ENCODE results near the gene ZNF35. TPM values are rescaled to one million over a fixed set of nuclear protein-coding genes. Genes with fewer than 3 reads are reported as not detected.

Gene ZNF35
- total and polyA plus RNA-seq, 4 experiments from 2014 or later: 0.87 to 5.2 (median 2.5) TPM

DNA sequence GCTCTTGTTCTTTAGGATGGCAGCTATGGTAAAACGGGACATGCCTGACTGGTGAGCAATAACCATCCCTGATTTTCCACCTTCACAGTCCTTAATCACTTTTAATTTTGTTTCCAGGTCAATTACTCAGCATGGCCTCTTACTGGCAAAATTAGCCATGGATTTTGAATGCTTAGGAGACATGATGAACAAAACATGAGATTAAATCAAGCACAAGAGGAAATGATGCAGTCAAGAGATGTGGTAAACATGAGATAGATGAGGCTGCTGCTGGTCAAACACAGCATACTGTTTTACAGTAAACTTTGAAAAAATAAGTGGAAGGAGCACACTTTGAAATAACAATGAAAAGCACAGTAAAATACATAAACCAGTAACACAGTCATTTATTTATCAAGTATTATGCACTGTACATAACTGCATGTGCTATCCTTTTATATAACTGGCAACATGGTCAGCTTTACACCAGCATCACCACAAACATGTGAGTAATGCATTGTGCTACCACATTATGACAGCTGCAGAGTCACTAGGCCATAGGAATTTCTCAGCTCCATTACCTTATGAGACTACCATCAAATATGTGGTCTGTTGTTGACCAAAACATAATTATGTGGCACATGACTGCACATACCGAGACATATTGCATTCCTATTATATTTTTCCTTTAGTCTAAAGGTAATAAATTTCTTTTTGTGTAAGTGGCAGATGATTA, 33.8 kb downstream of the ZNF35 start:
- Mint-ChIP-seq H3K36me3 (peaks cover 23 to 32% of the 10 kb centered on the region in 2 donors), H3K9me3 (peaks cover 1 to 65% (median 46%) of the 10 kb centered on the region in 8 donors), H3K4me1 (peaks cover 5 to 19% (median 10%) of the 10 kb centered on the region in 4 donors), H3K4me3 (no peak overlapping the region), H3K27me3 (peaks cover 19 to 22% of the 10 kb centered on the region in 2 donors), H3K27ac (no peak overlapping the region)
- Histone ChIP-seq H3K4me1 (ENCODE audit: insufficient read depth, low read length) (peaks cover 5% of the 10 kb centered on the region), H3K36me3 (ENCODE audit: insufficient read depth, low read length) (no peaks in the 10 kb centered on the region), H3K9me3 (ENCODE audit: control insufficient read depth in 1 of 2, low read length in 2 of 2) (no peaks in the 10 kb centered on the region), H3K4me3 (ENCODE audit: low read length in 2 of 2) (no peak overlapping the region), H3K27ac (ENCODE audit: low read depth, low read length) (no peak overlapping the region), H3K27me3 (ENCODE audit: insufficient read depth, low read length) (no peaks in the 10 kb centered on the region)
- intact Hi-C loops (cut with micrococcal nuclease): no loop called here
- DNase-seq: no peak
- POLR2A ChIA-PET (ENCODE audit: partially characterized antibody): no interaction called here
- CTCF ChIA-PET (ENCODE audit: partially characterized antibody): no interaction called here

DNA sequence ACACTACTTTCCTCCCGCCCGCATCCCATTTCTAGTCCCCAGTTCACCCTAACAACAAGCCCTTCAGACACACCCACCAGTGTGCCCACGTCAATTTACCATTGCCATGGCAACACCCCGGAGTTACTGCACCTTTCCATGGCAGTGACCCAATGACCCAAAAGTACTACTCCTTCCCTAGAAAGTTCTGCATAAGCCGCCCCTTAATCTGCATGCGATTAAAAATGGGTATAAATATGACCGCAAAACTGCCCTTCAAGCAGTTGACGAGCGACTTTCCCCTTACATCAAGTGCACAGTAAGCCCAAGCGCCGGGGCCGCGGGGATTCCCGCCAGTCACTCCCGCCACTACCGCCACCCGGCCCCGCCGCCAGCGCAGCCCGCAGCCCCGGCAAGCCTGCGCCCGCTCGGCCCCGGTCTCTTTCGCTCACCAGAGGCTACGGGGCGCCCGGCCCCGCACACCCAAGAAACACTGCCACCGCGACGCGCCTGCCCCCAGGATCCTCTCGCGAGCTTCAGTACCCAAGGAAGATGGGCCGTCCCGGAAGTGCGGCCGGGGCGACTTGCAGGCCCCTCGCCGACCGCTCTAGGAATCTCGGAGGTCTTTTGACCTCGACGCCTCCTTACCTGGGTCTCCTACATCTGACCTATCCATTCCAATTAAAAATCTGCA, 36.7 kb downstream of the ZNF35 start:
- peak overlapping the region; percentile 79 to 88 (median 81) for H3K4me3 Mint-ChIP-seq
- H3K27ac Mint-ChIP-seq: peak overlapping the region in 6 of 7 donors; percentile 19 to 85 (median 38)
- POLR2A ChIA-PET (ENCODE audit: partially characterized antibody): interaction anchor here (0.6 kb wide), 1 partner anchor 19 kb away, joined by 3 read pairs; no protein-coding TSS in a partner anchor
- intact Hi-C loops (cut with micrococcal nuclease): no loop called here
- H3K9me3 Mint-ChIP-seq: peaks cover 4 to 66% (median 53%) of the 10 kb centered on the region in 8 donors
- peaks cover 5 to 19% (median 10%) of the 10 kb centered on the region in 4 donors for H3K4me1 Mint-ChIP-seq
- DNase-seq: peak; percentile 36 to 45 (median 40)
- no peaks in the 10 kb centered on the region for H3K27me3 ChIP-seq (ENCODE audit: insufficient read depth, low read length)
- CTCF ChIA-PET (ENCODE audit: partially characterized antibody): no interaction called here
- H3K27me3 Mint-ChIP-seq: peaks cover 33 to 37% of the 10 kb centered on the region in 2 donors
- peaks cover 5% of the 10 kb centered on the region for H3K4me1 ChIP-seq (ENCODE audit: insufficient read depth, low read length)
- no peak overlapping the region for H3K27ac ChIP-seq (ENCODE audit: low read depth, low read length)
- H3K9me3 ChIP-seq (ENCODE audit: control insufficient read depth in 1 of 2, low read length in 2 of 2): no peaks in the 10 kb centered on the region
- H3K4me3 ChIP-seq (ENCODE audit: low read length in 2 of 2): peak overlapping the region in 1 of 2 donors; percentile 48
- peaks cover 25 to 32% of the 10 kb centered on the region in 2 donors for H3K36me3 Mint-ChIP-seq
- H3K36me3 ChIP-seq (ENCODE audit: insufficient read depth, low read length): no peaks in the 10 kb centered on the region

DNA sequence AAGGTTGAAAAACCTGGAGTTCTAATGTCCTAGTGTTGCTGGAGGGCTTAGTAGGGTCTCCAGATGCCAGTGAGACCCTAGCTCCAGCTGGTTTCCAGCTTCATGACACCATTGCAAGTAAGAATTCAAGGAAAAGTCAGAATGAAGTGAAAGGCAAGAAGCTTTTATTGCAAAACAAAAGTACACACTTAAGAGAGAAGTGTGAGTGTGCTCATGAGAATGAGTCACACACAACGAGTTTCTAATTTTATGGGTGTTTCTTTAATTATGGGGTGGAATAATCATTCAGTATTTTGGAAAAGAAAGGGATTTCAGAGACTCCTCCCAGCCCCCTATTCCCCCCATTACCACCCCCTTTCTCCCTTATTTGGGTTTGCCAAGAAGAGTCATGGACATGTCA, 39.4 kb downstream of the ZNF35 start:
- no peaks in the 10 kb centered on the region for H3K27me3 ChIP-seq (ENCODE audit: insufficient read depth, low read length)
- H3K4me1 ChIP-seq (ENCODE audit: insufficient read depth, low read length): peaks cover 5% of the 10 kb centered on the region
- H3K27ac ChIP-seq (ENCODE audit: low read depth, low read length): no peak overlapping the region
- intact Hi-C loops (cut with micrococcal nuclease): no loop called here
- Mint-ChIP-seq H3K36me3 (peaks cover 18 to 22% of the 10 kb centered on the region in 2 donors), H3K27me3 (peaks cover 48 to 54% of the 10 kb centered on the region in 2 donors), H3K4me3 (no peak overlapping the region), H3K4me1 (peaks cover 5 to 19% (median 10%) of the 10 kb centered on the region in 4 donors), H3K27ac (no peak overlapping the region), H3K9me3 (peaks cover 6 to 69% (median 45%) of the 10 kb centered on the region in 8 donors)
- ChIA-PET CTCF (ENCODE audit: partially characterized antibody) (no interaction called here), POLR2A (ENCODE audit: partially characterized antibody) (no interaction called here)
- H3K9me3 ChIP-seq (ENCODE audit: control insufficient read depth in 1 of 2, low read length in 2 of 2): no peaks in the 10 kb centered on the region
- H3K36me3 ChIP-seq (ENCODE audit: insufficient read depth, low read length): no peaks in the 10 kb centered on the region
- no peak for DNase-seq
- H3K4me3 ChIP-seq (ENCODE audit: low read length in 2 of 2): no peak overlapping the region

Other genes starting within 250 kb of the ZNF35 start
- gene ZNF445, start 171.1 kb upstream of the ZNF35 start, total RNA-seq: 10 to 100 TPM; 30.0 to 31.5 TPM
- gene ZNF445, start 171.1 kb upstream of the ZNF35 start, polyA plus RNA-seq: 1 to 10 TPM in 1 of 2 donors, under 1 TPM in 1; 0.57 to 3.8 TPM
- gene ZKSCAN7, start 93.5 kb upstream of the ZNF35 start, total RNA-seq: 1 to 10 TPM; 4.1 to 4.2 TPM
- 1 to 10 TPM in 1 of 2 donors, under 1 TPM in 1; 0.65 to 1.9 TPM for gene ZKSCAN7, start 93.5 kb upstream of the ZNF35 start, polyA plus RNA-seq
- gene ZNF660, start 63.8 kb upstream of the ZNF35 start, total RNA-seq: under 1 TPM; 0.06 to 0.61 TPM
- under 1 TPM in 1 of 2 donors, not detected in 1; 0.09 TPM for gene ZNF660, start 63.8 kb upstream of the ZNF35 start, polyA plus RNA-seq
- gene ZNF197, start 23.7 kb upstream of the ZNF35 start, total RNA-seq: 10 to 100 TPM; 18.0 to 18.4 TPM
- 1 to 10 TPM; 1.9 to 5.2 TPM for gene ZNF197, start 23.7 kb upstream of the ZNF35 start, polyA plus RNA-seq
- 1 to 10 TPM; 3.1 to 3.4 TPM for gene ZNF502, start 63.9 kb downstream of the ZNF35 start, total RNA-seq
- 1 to 10 TPM; 2.1 to 4.0 TPM for gene ZNF502, start 63.9 kb downstream of the ZNF35 start, polyA plus RNA-seq
- 1 to 10 TPM; 7.4 to 7.5 TPM for gene ZNF501, start 80.9 kb downstream of the ZNF35 start, total RNA-seq
- 1 to 10 TPM; 2.1 to 2.9 TPM for gene ZNF501, start 80.9 kb downstream of the ZNF35 start, polyA plus RNA-seq
- gene KIAA1143, start 112.9 kb downstream of the ZNF35 start, total RNA-seq: 10 to 100 TPM; 37.6 to 39.7 TPM
- 10 to 100 TPM; 14.5 to 31.3 TPM for gene KIAA1143, start 112.9 kb downstream of the ZNF35 start, polyA plus RNA-seq
- gene KIF15, start 113.1 kb downstream of the ZNF35 start, total RNA-seq: under 1 TPM; 0.19 to 0.38 TPM
- not detected for gene KIF15, start 113.1 kb downstream of the ZNF35 start, polyA plus RNA-seq
- gene TMEM42, start 213.2 kb downstream of the ZNF35 start, total RNA-seq: 10 to 100 TPM; 26.1 to 29.6 TPM
- gene TMEM42, start 213.2 kb downstream of the ZNF35 start, polyA plus RNA-seq: 10 to 100 TPM; 32.2 to 55.4 TPM
- gene TGM4, start 225.9 kb downstream of the ZNF35 start, total RNA-seq: not detected
- gene TGM4, start 225.9 kb downstream of the ZNF35 start, polyA plus RNA-seq: not detected

Measured in CD4-positive, alpha-beta memory T cell (primary cell).